Pancreas (tissue), 10 donors: ENCODE measurements around the gene CCDC8. TPM values are rescaled to one million over a fixed set of nuclear protein-coding genes. Genes with fewer than 3 reads are reported as not detected.

Experiments used
- ATAC-seq, 4 donors: fragments of 200-7000 bp; cut with Tn5 transposase; one replicate each; pipeline versions ENCODE4 v1.8.0 to v1.9.1; 2020; ENCODE audit warnings: mild to moderate bottlenecking in 4 of 4, moderate library complexity in 4 of 4
- DNase-seq, 6 donors: peaks; one replicate each; pipeline ENCODE4 v3.0.0-alpha.2; 2020
- FAIRE-seq: peaks from 2 replicates; lab custom pipeline; 2012; peaks lifted over from hg19 to GRCh38; lab: Jason Lieb, UNC
- H3K27ac ChIP-seq, 4 donors: fragments of 200-600 bp; sonication (generic); 1 replicate in 3 of 4; 2 replicates in 1 of 4; pipeline versions ENCODE4 v1.5.0 to v1.8.0; 2020
- H3K27me3 ChIP-seq, 4 donors: fragments of 200-600 bp; one replicate each; pipeline ENCODE4 v1.8.0; 2021
- H3K36me3 ChIP-seq, 3 donors: fragments of 200-600 bp; sonication (generic) in 1 of 3; one replicate each; pipeline versions ENCODE4 v1.5.0 to v1.8.0; 2020 to 2021
- H3K4me1 ChIP-seq, 3 donors: fragments of 200-600 bp; one replicate each; pipeline ENCODE4 v1.8.0; 2021
- H3K4me3 ChIP-seq, 4 donors: fragments of 200-600 bp; sonication (generic) in 2 of 4; one replicate each; pipeline versions ENCODE4 v1.5.0 to v1.8.0; 2020 to 2021
- H3K9me3 ChIP-seq, 4 donors: fragments of 200-600 bp; one replicate each; pipeline ENCODE4 v1.8.0; 2021
- WGBS, 2 donors: extraction: QIAGEN DNeasy Blood & Tissue Kit; methylation state at CpG; one replicate each; pipeline ENCODE4 v1.1.7; 2013; 5-methylcytosine and 5-hydroxymethylcytosine counted together
- intact Hi-C, 3 donors: fragments of 100-400 bp; cut with DNase I; formaldehyde crosslinking; loops; one replicate each; pipeline versions ENCODE4 v1.11.1 to v1.14.2; 2022
- polyA plus RNA-seq, 2 donors: library from polyadenylated mRNA; stranded (reverse); fragments of 200-250 nt; gene quantifications; one replicate each; pipeline ENCODE4 v1.2.3, GENCODE V29; 2013
- total RNA-seq, 6 donors: library from RNA; stranded (reverse); fragmentation: NEBNext Ultra II Directional in 4 of 6; extraction: Animal tissue kit (Norgen Biotek cat#: 25700) in 4 of 6; gene quantifications; one replicate each; pipeline versions ENCODE4 v1.2.1 to v1.2.4, GENCODE V29; 2021 to 2023
- TF ChIP-seq, protein P1 (sequence below), 4 donors: fragments of 200-600 bp; sonication (generic) in 3 of 4; IDR thresholded peaks; one replicate each; pipeline versions ENCODE4 v1.5.0 to v1.8.0; 2021; ENCODE audit warnings: antibody characterized with exemption in 4 of 4
- donor health status: healthy with polysubstance abuse.
- donor health status: DM: no; HTN: no; CAD: no; lungs with moderate emphysema.
- donor health status: DM: no; HTN: no; CAD: no.
- donor health status: control.
- donor health status: control.
- donor health status: Bipolar disorder and iron deficiency.
- donor health status: DM: yes; HTN: yes; CAD: no.
- donor health status: DM: no; HTN: no; CAD: no.
- donor health status: DM: no; HTN: no; CAD: no.
- donor health status: DM: yes; HTN: yes; CAD: no.

The CCDC8 gene
- total and polyA plus RNA-seq, 8 donors = 8.2 to 22.0 (median 12.0) TPM

DNA sequence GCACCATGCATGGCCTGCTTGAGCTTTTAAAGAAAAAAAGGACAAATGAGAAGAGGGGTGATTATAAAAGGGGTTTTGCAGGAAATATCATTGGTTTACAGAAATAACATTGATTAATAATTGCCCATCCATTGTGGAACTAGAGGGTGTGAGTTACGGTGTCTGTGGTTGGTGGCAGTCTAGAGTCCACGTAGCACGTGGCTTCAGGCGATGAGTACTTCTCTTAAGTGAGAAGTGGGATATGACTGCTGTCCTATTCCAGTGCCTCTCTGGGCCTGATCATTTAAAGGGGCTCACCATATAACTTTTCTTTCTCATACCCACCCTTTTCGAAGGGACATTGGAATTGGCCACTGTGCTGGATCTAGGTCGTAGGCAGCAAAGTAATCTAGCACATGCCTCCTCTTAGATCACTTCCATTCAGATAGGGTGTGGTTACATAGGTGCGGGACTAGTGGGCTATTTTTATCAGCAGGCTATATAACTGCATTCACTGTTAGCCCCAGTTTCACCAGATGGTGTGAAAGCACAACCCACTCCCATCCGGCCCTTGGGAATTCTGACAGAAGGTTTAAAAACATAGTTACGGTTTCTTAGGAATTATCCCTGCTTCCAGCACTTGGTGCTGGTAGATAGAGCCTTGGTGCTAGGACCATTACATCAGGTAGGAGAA lies 46.6 kb downstream of the CCDC8 start:
- no peaks in the 10 kb centered on the region for H3K27me3 ChIP-seq
- WGBS, 2 donors = 76 to 77% methylated on average over 9 of the region's 9 CpGs
- peaks cover 0 to 17% (median 0%) of the 10 kb centered on the region in 3 donors for H3K36me3 ChIP-seq
- FAIRE-seq (no peak), DNase-seq (no peak), ATAC-seq (peak in 1 of 4 donors; percentile 29)
- no peaks in the 10 kb centered on the region for H3K4me1 ChIP-seq
- intact Hi-C loops = no loop called here
- H3K4me3 ChIP-seq = no peak overlapping the region
- TF ChIP-seq, protein P1, sequence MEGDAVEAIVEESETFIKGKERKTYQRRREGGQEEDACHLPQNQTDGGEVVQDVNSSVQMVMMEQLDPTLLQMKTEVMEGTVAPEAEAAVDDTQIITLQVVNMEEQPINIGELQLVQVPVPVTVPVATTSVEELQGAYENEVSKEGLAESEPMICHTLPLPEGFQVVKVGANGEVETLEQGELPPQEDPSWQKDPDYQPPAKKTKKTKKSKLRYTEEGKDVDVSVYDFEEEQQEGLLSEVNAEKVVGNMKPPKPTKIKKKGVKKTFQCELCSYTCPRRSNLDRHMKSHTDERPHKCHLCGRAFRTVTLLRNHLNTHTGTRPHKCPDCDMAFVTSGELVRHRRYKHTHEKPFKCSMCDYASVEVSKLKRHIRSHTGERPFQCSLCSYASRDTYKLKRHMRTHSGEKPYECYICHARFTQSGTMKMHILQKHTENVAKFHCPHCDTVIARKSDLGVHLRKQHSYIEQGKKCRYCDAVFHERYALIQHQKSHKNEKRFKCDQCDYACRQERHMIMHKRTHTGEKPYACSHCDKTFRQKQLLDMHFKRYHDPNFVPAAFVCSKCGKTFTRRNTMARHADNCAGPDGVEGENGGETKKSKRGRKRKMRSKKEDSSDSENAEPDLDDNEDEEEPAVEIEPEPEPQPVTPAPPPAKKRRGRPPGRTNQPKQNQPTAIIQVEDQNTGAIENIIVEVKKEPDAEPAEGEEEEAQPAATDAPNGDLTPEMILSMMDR (IDR thresholded peaks at IDR 0.05) = no peak
- no peaks in the 10 kb centered on the region for H3K9me3 ChIP-seq
- H3K27ac ChIP-seq = no peak overlapping the region

DNA sequence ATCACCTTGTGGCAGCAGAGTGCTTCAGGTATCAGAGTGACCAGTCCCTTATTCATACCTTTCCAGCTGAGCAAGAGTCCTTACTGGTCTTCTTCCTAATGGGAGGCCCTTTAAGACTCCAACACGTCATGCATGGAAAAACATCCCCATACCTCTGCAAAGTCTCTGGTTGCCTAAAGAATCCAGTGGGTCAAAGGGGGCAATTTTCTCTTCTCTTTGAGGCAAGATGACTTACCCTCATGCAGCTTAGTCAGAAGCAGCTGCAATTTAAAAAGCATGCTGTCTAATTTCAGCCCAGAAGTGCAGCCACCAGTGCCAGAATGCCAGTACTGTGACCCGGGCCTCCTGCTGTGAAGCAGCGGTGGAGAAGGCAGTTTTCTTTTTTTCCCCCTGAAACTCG lies 47.8 kb downstream of the CCDC8 start:
- Histone ChIP-seq H3K27me3 (no peaks in the 10 kb centered on the region), H3K36me3 (peaks cover 0 to 17% (median 0%) of the 10 kb centered on the region in 3 donors), H3K27ac (no peak overlapping the region), H3K4me3 (no peak overlapping the region), H3K9me3 (no peaks in the 10 kb centered on the region), H3K4me1 (no peaks in the 10 kb centered on the region)
- TF ChIP-seq, protein P1 (IDR thresholded peaks at IDR 0.05) = no peak
- 82 to 90% methylated on average over 4 of the region's 4 CpGs for WGBS, 2 donors
- ATAC-seq (no peak), DNase-seq (no peak), FAIRE-seq (no peak)
- intact Hi-C loops = no loop called here

DNA sequence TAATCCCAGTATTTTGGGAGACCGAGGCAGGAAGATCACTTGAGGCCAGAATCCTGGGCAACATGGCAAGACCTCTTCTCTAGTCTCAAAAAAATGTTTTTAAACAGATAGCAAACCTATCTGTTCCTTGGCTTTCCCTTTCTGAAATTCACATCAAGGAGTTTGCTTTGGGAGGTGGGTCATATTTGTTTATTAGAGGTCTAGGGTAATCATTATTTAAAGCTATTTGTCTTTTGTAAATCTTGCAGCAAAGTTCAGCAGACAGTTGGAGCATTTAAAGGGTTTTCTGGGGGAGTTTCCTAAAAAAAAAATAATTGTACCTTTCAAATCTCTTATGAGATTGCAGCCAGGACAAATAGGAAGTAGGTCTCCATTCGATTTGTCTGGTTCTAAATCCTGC lies 49.0 kb downstream of the CCDC8 start:
- Histone ChIP-seq H3K9me3 (no peaks in the 10 kb centered on the region), H3K27me3 (no peaks in the 10 kb centered on the region), H3K27ac (no peak overlapping the region), H3K36me3 (peaks cover 0 to 17% (median 0%) of the 10 kb centered on the region in 3 donors), H3K4me3 (no peak overlapping the region), H3K4me1 (no peaks in the 10 kb centered on the region)
- DNase-seq = no peak
- TF ChIP-seq, protein P1 (IDR thresholded peaks at IDR 0.05) = no peak
- no peak for FAIRE-seq
- no peak for ATAC-seq
- intact Hi-C loops = no loop called here
- 88 to 90% methylated on average over 2 of the region's 2 CpGs for WGBS, 2 donors

DNA sequence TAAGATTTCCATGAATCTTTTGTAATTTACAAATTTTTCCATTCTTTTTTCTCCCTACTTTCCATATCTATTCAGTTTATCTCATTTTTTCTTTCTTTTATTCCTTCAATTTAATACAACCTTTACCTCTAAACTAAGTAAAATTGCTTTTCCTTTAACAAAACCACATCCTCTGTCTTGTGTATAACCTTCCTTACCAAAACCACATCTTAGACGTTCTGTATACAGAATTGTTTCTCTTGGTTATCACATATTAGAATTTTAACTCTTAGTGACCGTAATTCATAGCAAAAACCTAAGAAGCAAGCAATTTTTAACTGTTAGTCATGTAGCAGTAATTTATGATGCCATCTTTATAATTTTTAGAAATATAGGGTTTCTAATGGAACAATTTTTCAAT lies 51.4 kb downstream of the CCDC8 start:
- peaks cover 0 to 7% (median 2%) of the 10 kb centered on the region in 3 donors for H3K4me1 ChIP-seq
- H3K9me3 ChIP-seq = no peaks in the 10 kb centered on the region
- H3K27me3 ChIP-seq = no peaks in the 10 kb centered on the region
- peaks cover 0 to 17% (median 0%) of the 10 kb centered on the region in 3 donors for H3K36me3 ChIP-seq
- FAIRE-seq (no peak), ATAC-seq (no peak), DNase-seq (no peak)
- WGBS, 2 donors = 66 to 70% methylated on average over 2 of the region's 2 CpGs
- TF ChIP-seq, protein P1 (IDR thresholded peaks at IDR 0.05) = no peak
- H3K4me3 ChIP-seq = no peak overlapping the region
- H3K27ac ChIP-seq = no peak overlapping the region
- intact Hi-C loops = no loop called here

Other genes starting within 250 kb of the CCDC8 start
- gene IGFL1, start 183.8 kb downstream of the CCDC8 start, total RNA-seq = not detected
- not detected for gene IGFL1, start 183.8 kb downstream of the CCDC8 start, polyA plus RNA-seq
- gene HIF3A, start 116.5 kb downstream of the CCDC8 start, total RNA-seq = 10 to 100 TPM in 1 of 6 donors, 1 to 10 TPM in 4, under 1 TPM in 1; 0.71 to 12.7 (median 5.1) TPM
- 10 to 100 TPM; 23.8 to 27.6 TPM for gene HIF3A, start 116.5 kb downstream of the CCDC8 start, polyA plus RNA-seq
- gene PPP5C, start 66.5 kb downstream of the CCDC8 start, total RNA-seq = 10 to 100 TPM; 16.7 to 28.0 (median 22.6) TPM
- 10 to 100 TPM; 41.7 to 53.9 TPM for gene PPP5C, start 66.5 kb downstream of the CCDC8 start, polyA plus RNA-seq
- gene PNMA8C, start 15.4 kb upstream of the CCDC8 start, total RNA-seq = under 1 TPM in 4 of 6 donors, not detected in 2; 0.08 to 0.28 (median 0.12) TPM
- under 1 TPM; 0.15 to 0.61 TPM for gene PNMA8C, start 15.4 kb upstream of the CCDC8 start, polyA plus RNA-seq
- gene PNMA8A, start 58.0 kb upstream of the CCDC8 start, total RNA-seq = 1 to 10 TPM; 2.4 to 8.0 (median 5.8) TPM
- 1 to 10 TPM; 2.4 to 8.9 TPM for gene PNMA8A, start 58.0 kb upstream of the CCDC8 start, polyA plus RNA-seq
- gene PNMA8B, start 82.3 kb upstream of the CCDC8 start, total RNA-seq = 1 to 10 TPM in 2 of 6 donors, under 1 TPM in 4; 0.47 to 1.4 (median 0.68) TPM
- gene PNMA8B, start 82.3 kb upstream of the CCDC8 start, polyA plus RNA-seq = 1 to 10 TPM; 1.1 to 1.2 TPM
- gene CALM3, start 187.8 kb upstream of the CCDC8 start, total RNA-seq = 100 to 1,000 TPM in 1 of 6 donors, 10 to 100 TPM in 5; 59.6 to 127 (median 83.3) TPM
- 10 to 100 TPM; 86.6 to 95.5 TPM for gene CALM3, start 187.8 kb upstream of the CCDC8 start, polyA plus RNA-seq
- gene PTGIR, start 211.5 kb upstream of the CCDC8 start, total RNA-seq = 1 to 10 TPM in 4 of 6 donors, under 1 TPM in 2; 0.56 to 4.6 (median 1.6) TPM
- 1 to 10 TPM; 3.5 TPM for gene PTGIR, start 211.5 kb upstream of the CCDC8 start, polyA plus RNA-seq
- gene GNG8, start 222.6 kb upstream of the CCDC8 start, total RNA-seq = not detected
- not detected for gene GNG8, start 222.6 kb upstream of the CCDC8 start, polyA plus RNA-seq
- gene DACT3, start 247.6 kb upstream of the CCDC8 start, total RNA-seq = 1 to 10 TPM in 2 of 6 donors, under 1 TPM in 4; 0.24 to 1.7 (median 0.48) TPM
- gene DACT3, start 247.6 kb upstream of the CCDC8 start, polyA plus RNA-seq = 1 to 10 TPM in 1 of 2 donors, under 1 TPM in 1; 0.89 to 1.3 TPM